ENCODE data around the gene TIMMDC1. TPM values are rescaled to one million over a fixed set of nuclear protein-coding genes. Genes with fewer than 3 reads are reported as not detected.

Gene TIMMDC1
- total and polyA plus RNA-seq, 2 experiments from 2014 or later, result 110 to 256 TPM

GRCh38 chr3:119555929-119556328, 57.6 kb downstream of the TIMMDC1 start:
- DNase-seq (ENCODE audit: low read depth in 1 of 2, low spot score in 1 of 2), result no peak
- no peak overlapping the region for H3K4me3 ChIP-seq
- H3K9me3 ChIP-seq (ENCODE audit: low read depth), result no peaks in the 10 kb centered on the region
- no peak for TF ChIP-seq CTCF (IDR thresholded peaks at IDR 0.05; ENCODE audit: low read depth, low read length)
- H3K4me1 ChIP-seq (ENCODE audit: low read depth), result no peaks in the 10 kb centered on the region
- H3K36me3 ChIP-seq, result no peaks in the 10 kb centered on the region
- no peaks in the 10 kb centered on the region for H3K27me3 ChIP-seq
- no peak overlapping the region for H3K27ac ChIP-seq

- no peak for DNase-seq (ENCODE audit: low read depth in 1 of 2, low spot score in 1 of 2)
- H3K9me3 ChIP-seq (ENCODE audit: low read depth), result no peaks in the 10 kb centered on the region
- no peaks in the 10 kb centered on the region for H3K27me3 ChIP-seq
- H3K36me3 ChIP-seq, result no peaks in the 10 kb centered on the region
- H3K4me1 ChIP-seq (ENCODE audit: low read depth), result peaks cover under 1% of the 10 kb centered on the region
- no peak overlapping the region for H3K4me3 ChIP-seq
- TF ChIP-seq CTCF (IDR thresholded peaks at IDR 0.05; ENCODE audit: low read depth, low read length), result no peak
- no peak overlapping the region for H3K27ac ChIP-seq
These were observed 59.0 kb downstream of the TIMMDC1 start for GRCh38 chr3:119557192-119557876.

GRCh38 chr3:119557877-119558269, 59.5 kb downstream of the TIMMDC1 start:
- Histone ChIP-seq H3K27me3 (no peaks in the 10 kb centered on the region), H3K4me3 (no peak overlapping the region), H3K27ac (no peak overlapping the region), H3K36me3 (no peaks in the 10 kb centered on the region), H3K4me1 (ENCODE audit: low read depth) (peaks cover 4% of the 10 kb centered on the region), H3K9me3 (ENCODE audit: low read depth) (no peaks in the 10 kb centered on the region)
- TF ChIP-seq CTCF (IDR thresholded peaks at IDR 0.05; ENCODE audit: low read depth, low read length), result no peak
- no peak for DNase-seq (ENCODE audit: low read depth in 1 of 2, low spot score in 1 of 2)

- no peak for TF ChIP-seq CTCF (IDR thresholded peaks at IDR 0.05; ENCODE audit: low read depth, low read length)
- no peaks in the 10 kb centered on the region for H3K36me3 ChIP-seq
- no peak for DNase-seq (ENCODE audit: low read depth in 1 of 2, low spot score in 1 of 2)
- peaks cover 4% of the 10 kb centered on the region for H3K4me1 ChIP-seq (ENCODE audit: low read depth)
- no peaks in the 10 kb centered on the region for H3K27me3 ChIP-seq
- no peak overlapping the region for H3K27ac ChIP-seq
- H3K9me3 ChIP-seq (ENCODE audit: low read depth), result no peaks in the 10 kb centered on the region
- H3K4me3 ChIP-seq, result no peak overlapping the region
These were observed 60.4 kb downstream of the TIMMDC1 start for GRCh38 chr3:119558626-119559317.

GRCh38 chr3:119559441-119559963, 61.2 kb downstream of the TIMMDC1 start, which contains the start of gene CD80:
TSS of gene CD80 (minus strand) at chr3:119559614. CDS start at chr3:119557728, 1,886 bp downstream.
- peak; percentile 51 to 70 for DNase-seq (ENCODE audit: low read depth in 1 of 2, low spot score in 1 of 2)
- Histone ChIP-seq H3K36me3 (no peaks in the 10 kb centered on the region), H3K4me3 (no peak within 1 kb of the TSS), H3K27me3 (no peaks in the 10 kb centered on the region), H3K27ac (no peak within 1 kb of the TSS), H3K4me1 (ENCODE audit: low read depth) (peaks cover 4% of the 10 kb centered on the region), H3K9me3 (ENCODE audit: low read depth) (no peaks in the 10 kb centered on the region)
- peak; percentile 30 for TF ChIP-seq CTCF (IDR thresholded peaks at IDR 0.05; ENCODE audit: low read depth, low read length)
